GM23248 (cell line): ENCODE results near the gene LDLRAD4. TPM values are rescaled to one million over a fixed set of nuclear protein-coding genes. Genes with fewer than 3 reads are reported as not detected.

Source experiments
- DNase-seq: peaks from one replicate; pipeline ENCODE4 v3.0.0-alpha.2; 2015
- H2AFZ ChIP-seq: fragments of 200-600 bp; sonication (generic); 2 replicates; pipeline ENCODE4 v1.6.1; 2016; ENCODE audit warnings: antibody characterized with exemption
- H3F3A ChIP-seq: fragments of 200-600 bp; sonication (generic); 2 replicates; pipeline ENCODE4 v1.6.1; 2016; ENCODE audit warnings: mild to moderate bottlenecking, antibody characterized with exemption, mixed run types; ENCODE audit not compliant: insufficient read depth
- H3K27ac ChIP-seq: fragments of 200-600 bp; sonication (generic); 2 replicates; pipeline ENCODE4 v1.5.1; 2016; ENCODE audit warnings: mild to moderate bottlenecking
- H3K27me3 ChIP-seq: fragments of 200-600 bp; sonication (generic); replicated peaks from 2 replicates; pipeline ENCODE4 v1.6.1; 2016; ENCODE audit warnings: mild to moderate bottlenecking; ENCODE audit not compliant: insufficient read depth
- H3K36me3 ChIP-seq: fragments of 200-600 bp; sonication (generic); 2 replicates; pipeline ENCODE4 v1.6.1; 2016; ENCODE audit warnings: low read depth, mild to moderate bottlenecking
- H3K4me1 ChIP-seq: fragments of 200-600 bp; sonication (generic); 2 replicates; pipeline ENCODE4 v1.6.1; 2016; ENCODE audit warnings: mild to moderate bottlenecking; ENCODE audit not compliant: insufficient read depth
- H3K4me2 ChIP-seq: fragments of 200-600 bp; sonication (generic); one replicate; pipeline ENCODE4 v1.6.1; 2016; ENCODE audit warnings: mild to moderate bottlenecking; ENCODE audit not compliant: unreplicated experiment
- H3K4me3 ChIP-seq: fragments of 200-600 bp; sonication (generic); 2 replicates; pipeline ENCODE4 v1.5.1; 2016; ENCODE audit warnings: mild to moderate bottlenecking
- H3K79me2 ChIP-seq: fragments of 200-600 bp; sonication (generic); 2 replicates; pipeline ENCODE4 v1.6.1; 2016; ENCODE audit warnings: mild to moderate bottlenecking; ENCODE audit not compliant: insufficient read depth
- H3K9ac ChIP-seq: fragments of 200-600 bp; sonication (generic); 2 replicates; pipeline ENCODE4 v1.6.1; 2016; ENCODE audit warnings: mild to moderate bottlenecking
- H3K9me2 ChIP-seq: fragments of 200-600 bp; sonication (generic); 2 replicates; pipeline ENCODE4 v1.6.1; 2016; ENCODE audit warnings: mixed run types, mild to moderate bottlenecking, moderate library complexity; ENCODE audit not compliant: insufficient read depth
- H3K9me3 ChIP-seq: fragments of 200-600 bp; sonication (generic); one replicate; pipeline ENCODE4 v1.6.1; 2017; ENCODE audit warnings: low read depth
- H4K20me1 ChIP-seq: fragments of 200-600 bp; sonication (generic); 2 replicates; pipeline ENCODE4 v1.6.0; 2016; ENCODE audit not compliant: insufficient read depth
- EZH2 ChIP-seq: fragments of 200-600 bp; sonication (generic); IDR thresholded peaks from 2 replicates; pipeline ENCODE4 v1.6.1; 2018; ENCODE audit warnings: antibody characterized with exemption, mild to moderate bottlenecking; ENCODE audit not compliant: insufficient read depth, poor library complexity, severe bottlenecking
- EZH2phosphoT487 ChIP-seq: fragments of 200-600 bp; sonication (generic); IDR thresholded peaks from 2 replicates; pipeline ENCODE4 v1.6.1; 2018; ENCODE audit warnings: antibody characterized with exemption, moderate library complexity, mild to moderate bottlenecking, low read depth; ENCODE audit not compliant: insufficient read depth
- WGBS, 2 experiments: methylation state at CpG; one replicate each; pipeline ENCODE4 v1.1.6; 2015 to 2017; ENCODE audit warnings: low lambda C conversion rate in 2 of 2, low coverage in 1 of 2; ENCODE audit errors: missing lambda C conversion rate in 2 of 2; 5-methylcytosine and 5-hydroxymethylcytosine counted together
- in situ Hi-C: fragments of 300-500 bp; cut with MboI; formaldehyde crosslinking; loops from 2 replicates; pipeline ENCODE4 v1.15.0; 2020
- polyA plus RNA-seq: library from polyadenylated mRNA; unstranded; fragments of >200 nt; fragmentation: Nextera tagmentation; extraction: Ambion mirVana; gene quantifications from 2 replicates; pipeline ENCODE4 v1.2.1, GENCODE V29; 2016
- total RNA-seq: library from RNA; depleted of rRNA; stranded (reverse); fragments of >200 nt; shearing (Covaris generic); gene quantifications from 2 replicates; pipeline ENCODE4 v1.2.3, GENCODE V29; 2014

The LDLRAD4 gene
- total and polyA plus RNA-seq, 2 experiments from 2014 or later: not detected

DNA sequence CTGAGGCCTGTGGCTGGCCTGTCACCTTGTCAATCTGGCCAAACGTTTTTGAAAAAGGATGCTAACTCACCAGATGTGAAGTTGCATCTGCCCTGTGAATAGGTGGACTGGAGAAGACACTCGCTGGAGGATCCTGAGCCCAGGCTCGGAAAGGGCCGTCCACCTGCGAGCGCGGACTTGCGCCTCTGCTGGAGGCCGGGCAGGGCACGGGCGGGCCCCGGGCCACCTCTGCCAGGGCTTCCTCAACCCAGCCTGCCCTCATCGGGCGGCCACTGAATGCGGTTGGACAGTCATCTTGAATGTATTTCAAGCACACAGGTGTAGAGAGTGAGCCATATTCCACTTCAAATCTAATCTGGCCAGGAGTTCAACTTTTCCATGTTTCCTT, 423.9 kb downstream of the LDLRAD4 start:
- Histone ChIP-seq H3K36me3 (no peaks in the 10 kb centered on the region), H3K4me3 (no peak overlapping the region), H3K79me2 (no peaks in the 10 kb centered on the region), H3F3A (no peaks in the 10 kb centered on the region), H3K27me3 (no peaks in the 10 kb centered on the region), H3K27ac (no peak overlapping the region), H3K9ac (no peak overlapping the region), H3K9me2 (no peaks in the 10 kb centered on the region), H4K20me1 (no peaks in the 10 kb centered on the region), H3K9me3 (no peaks in the 10 kb centered on the region), H3K4me2 (no peak overlapping the region), H2AFZ (no peak overlapping the region), H3K4me1 (no peaks in the 10 kb centered on the region)
- in situ Hi-C loops: loop anchor here (25.0 kb wide), 1 partner anchor 905 kb away; no protein-coding TSS in a partner anchor
- TF ChIP-seq EZH2 (no peak), EZH2phosphoT487 (no peak)
- no peak for DNase-seq
- 73 to 89% methylated on average over 12 to 15 of the region's 15 CpGs for WGBS, 2 experiments

DNA sequence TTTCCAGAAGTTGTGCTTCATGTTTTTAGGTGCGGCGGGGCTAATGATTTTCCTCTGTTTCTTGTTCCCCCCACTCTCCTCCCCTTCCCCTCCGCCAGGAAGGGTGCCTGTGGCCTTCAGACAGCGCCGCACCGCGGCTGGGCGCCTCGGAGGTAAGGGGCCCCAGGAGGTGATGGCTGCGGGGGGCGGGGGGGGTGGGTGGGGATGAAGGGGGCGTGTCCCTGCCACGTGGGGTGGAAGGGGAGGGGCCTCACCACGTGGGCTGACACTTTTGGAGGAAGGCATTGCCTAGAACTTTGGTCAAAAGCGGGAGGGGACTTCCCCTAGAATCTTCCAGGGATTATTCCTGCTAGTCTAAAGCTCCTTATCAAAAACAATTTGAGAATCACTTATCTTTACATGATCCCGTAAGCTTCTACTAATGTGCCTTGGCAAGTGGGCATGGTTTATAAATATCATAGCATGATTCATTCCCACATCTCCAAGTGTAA, 424.7 kb downstream of the LDLRAD4 start:
- Histone ChIP-seq H3K9ac (no peak overlapping the region), H3K4me2 (no peak overlapping the region), H4K20me1 (no peaks in the 10 kb centered on the region), H3K4me1 (no peaks in the 10 kb centered on the region), H3K4me3 (no peak overlapping the region), H3K27ac (no peak overlapping the region), H3K36me3 (no peaks in the 10 kb centered on the region), H3K79me2 (no peaks in the 10 kb centered on the region), H3K27me3 (no peaks in the 10 kb centered on the region), H3K9me3 (no peaks in the 10 kb centered on the region), H3K9me2 (no peaks in the 10 kb centered on the region), H2AFZ (no peak overlapping the region), H3F3A (no peaks in the 10 kb centered on the region)
- DNase-seq: no peak
- WGBS, 2 experiments: 75 to 86% methylated on average over 11 to 16 of the region's 16 CpGs
- no peak for TF ChIP-seq EZH2phosphoT487
- in situ Hi-C loops: loop anchor here (25.0 kb wide), 1 partner anchor 906 kb away; no protein-coding TSS in a partner anchor

- Histone ChIP-seq H3F3A (no peaks in the 10 kb centered on the region), H3K79me2 (no peaks in the 10 kb centered on the region), H4K20me1 (no peaks in the 10 kb centered on the region), H3K36me3 (no peaks in the 10 kb centered on the region), H3K9me3 (no peaks in the 10 kb centered on the region), H3K4me2 (no peak overlapping the region), H3K27me3 (no peaks in the 10 kb centered on the region), H3K4me3 (no peak overlapping the region), H3K4me1 (no peaks in the 10 kb centered on the region), H3K9me2 (no peaks in the 10 kb centered on the region), H2AFZ (no peak overlapping the region), H3K27ac (no peak overlapping the region), H3K9ac (no peak overlapping the region)
- 67 to 71% methylated on average over 16 of the region's 16 CpGs for WGBS, 2 experiments
- no peak for TF ChIP-seq EZH2phosphoT487
- TF ChIP-seq EZH2: no peak
- no peak for DNase-seq
- in situ Hi-C loops: loop anchor here (25.0 kb wide), 1 partner anchor 908 kb away; no protein-coding TSS in a partner anchor
These were observed 426.5 kb downstream of the LDLRAD4 start for GRCh38 chr18:13645093-13645492.

DNA sequence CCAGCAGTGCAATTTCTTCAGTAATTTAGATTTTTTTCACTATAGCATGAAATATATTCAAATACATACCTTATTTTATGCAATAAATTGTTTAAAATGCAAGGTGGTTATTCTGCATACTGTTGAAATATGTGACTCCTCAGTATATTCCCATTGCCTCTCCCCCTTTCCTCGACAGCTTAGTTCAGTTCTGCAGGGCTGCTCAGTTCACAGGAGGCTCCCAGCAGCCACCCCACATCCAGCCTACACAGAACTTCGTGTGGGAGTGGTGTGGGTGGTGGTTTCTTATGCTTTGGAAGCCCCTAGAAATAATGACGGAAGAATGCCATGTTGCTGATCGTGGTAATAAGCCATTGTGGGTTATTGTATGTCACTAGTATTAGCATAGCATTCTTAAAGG, 428.1 kb downstream of the LDLRAD4 start:
- no peak overlapping the region for H3K9ac ChIP-seq
- no peaks in the 10 kb centered on the region for H3K79me2 ChIP-seq
- no peaks in the 10 kb centered on the region for H3K36me3 ChIP-seq
- no peak overlapping the region for H3K4me3 ChIP-seq
- no peak overlapping the region for H2AFZ ChIP-seq
- no peak overlapping the region for H3K27ac ChIP-seq
- H3F3A ChIP-seq: no peaks in the 10 kb centered on the region
- in situ Hi-C loops: loop anchor here (25.0 kb wide), 1 partner anchor 909 kb away; no protein-coding TSS in a partner anchor
- H3K27me3 ChIP-seq: no peaks in the 10 kb centered on the region
- no peaks in the 10 kb centered on the region for H3K4me1 ChIP-seq
- no peaks in the 10 kb centered on the region for H4K20me1 ChIP-seq
- H3K4me2 ChIP-seq: no peak overlapping the region
- TF ChIP-seq EZH2phosphoT487 (no peak), EZH2 (no peak)
- 43 to 51% methylated on average over 4 of the region's 4 CpGs for WGBS, 2 experiments
- DNase-seq: no peak
- no peaks in the 10 kb centered on the region for H3K9me2 ChIP-seq
- no peaks in the 10 kb centered on the region for H3K9me3 ChIP-seq

DNA sequence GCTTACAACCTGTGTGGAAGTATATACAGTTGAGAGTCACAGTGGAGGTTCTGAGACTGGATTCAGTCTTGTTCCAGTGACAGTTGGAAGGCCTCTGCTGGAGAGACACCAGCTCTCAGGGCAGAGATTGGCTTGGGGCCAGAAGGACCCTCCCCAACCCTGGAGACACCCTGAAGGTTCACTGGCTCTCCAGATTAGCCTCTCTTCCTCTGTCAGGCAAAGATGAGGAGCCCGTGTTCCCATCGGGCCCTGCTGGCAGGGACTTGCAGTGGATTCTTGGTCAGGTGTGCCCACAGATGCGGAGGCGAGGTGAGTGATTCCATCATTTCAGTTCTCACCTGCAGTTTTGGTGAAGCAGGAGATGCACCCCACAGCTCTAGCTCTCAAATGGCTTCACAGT, 429.2 kb downstream of the LDLRAD4 start:
- H3K36me3 ChIP-seq: no peaks in the 10 kb centered on the region
- DNase-seq: no peak
- H3F3A ChIP-seq: no peaks in the 10 kb centered on the region
- no peak overlapping the region for H3K4me2 ChIP-seq
- H3K27me3 ChIP-seq: no peaks in the 10 kb centered on the region
- H3K9me2 ChIP-seq: no peaks in the 10 kb centered on the region
- H3K4me1 ChIP-seq: no peaks in the 10 kb centered on the region
- H3K9ac ChIP-seq: no peak overlapping the region
- WGBS, 2 experiments: 75 to 81% methylated on average over 4 of the region's 4 CpGs
- no peaks in the 10 kb centered on the region for H4K20me1 ChIP-seq
- in situ Hi-C loops: loop anchor here (25.0 kb wide), 1 partner anchor 910 kb away; no protein-coding TSS in a partner anchor
- no peaks in the 10 kb centered on the region for H3K9me3 ChIP-seq
- TF ChIP-seq EZH2phosphoT487 (no peak), EZH2 (no peak)
- no peak overlapping the region for H3K4me3 ChIP-seq
- H3K27ac ChIP-seq: no peak overlapping the region
- no peaks in the 10 kb centered on the region for H3K79me2 ChIP-seq
- no peak overlapping the region for H2AFZ ChIP-seq
